GM18907 (cell line): Measurements from ENCODE around the gene SSH2.
"Not testable (repeated sequence)": the region's sequence is repeated elsewhere in the genome, so short reads cannot be mapped to it uniquely, and the experiment has no call there.

Experiments used
- ATAC-seq: cut with Tn5 transposase; IDR thresholded peaks from one replicate; pipeline ENCODE4 v1.9.1; 2021; ENCODE audit warnings: mild to moderate bottlenecking, moderate library complexity; ENCODE audit not compliant: unreplicated experiment

SSH2 gene

GRCh38 chr17:29682054-29682453 lies 248.0 kb downstream of the SSH2 start:
- no peak for ATAC-seq

DNA sequence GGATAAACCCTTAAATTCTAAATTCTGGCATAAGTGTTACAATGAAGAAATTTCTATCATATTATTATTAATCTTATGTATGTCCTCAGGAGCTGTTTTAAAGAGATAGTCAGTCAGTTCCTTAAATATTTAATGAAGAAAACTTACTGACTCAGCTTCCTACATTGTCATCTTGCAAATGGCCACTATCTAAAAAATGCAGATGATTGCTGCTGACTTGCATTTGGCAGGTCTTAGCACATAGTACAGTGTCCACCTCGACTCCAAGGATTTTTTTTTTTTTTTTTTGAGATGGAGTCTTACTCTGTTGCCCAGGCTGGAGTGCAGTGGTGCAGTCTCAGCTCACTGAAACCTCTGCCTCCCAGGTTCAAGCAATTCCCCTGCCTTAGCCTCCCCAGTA lies 252.2 kb downstream of the SSH2 start:
- ATAC-seq: no peak

GRCh38 chr17:29677221-29677791 lies 252.7 kb downstream of the SSH2 start:
- no peak for ATAC-seq

- not testable (repeated sequence) for ATAC-seq
These were observed 254.1 kb downstream of the SSH2 start for GRCh38 chr17:29675961-29676360.

GRCh38 chr17:29674281-29674680 lies 255.7 kb downstream of the SSH2 start:
- no peak for ATAC-seq

DNA sequence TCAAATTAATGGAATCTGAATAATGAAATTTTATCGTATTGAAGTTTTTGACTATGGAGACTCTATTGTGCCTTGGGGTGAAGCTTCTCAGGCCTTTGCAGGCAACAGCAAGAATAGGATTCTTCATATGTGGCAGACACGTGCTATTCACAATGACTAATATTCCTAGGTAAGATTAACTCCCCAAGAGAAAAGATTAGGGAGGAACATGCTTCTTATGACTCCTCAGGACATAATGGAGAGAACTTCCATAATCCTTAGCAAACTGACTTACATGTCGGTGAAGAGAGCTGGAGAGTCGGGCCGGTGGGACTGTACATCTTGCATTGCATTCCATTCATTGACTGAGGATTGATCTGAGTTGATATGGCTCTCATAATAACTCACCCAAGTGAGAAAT lies 258.4 kb downstream of the SSH2 start:
- no peak for ATAC-seq

DNA sequence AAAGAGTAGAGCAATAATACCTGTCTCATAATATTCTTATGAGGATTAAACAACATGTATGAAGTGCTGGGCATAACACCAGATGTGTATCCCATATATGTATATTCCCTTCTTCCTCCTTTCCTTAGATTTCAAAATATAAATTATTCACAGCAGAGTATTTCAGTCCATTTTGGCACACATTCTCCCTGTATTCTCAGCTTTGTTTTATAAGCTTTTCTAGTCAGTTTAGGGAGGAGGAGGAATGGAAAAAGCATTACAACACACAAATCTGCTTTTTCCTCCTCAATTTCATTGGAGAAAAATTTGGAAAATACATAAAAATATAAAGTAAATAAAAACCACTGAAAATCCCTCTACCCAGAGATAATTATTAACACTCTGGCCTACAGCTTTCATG lies 260.8 kb downstream of the SSH2 start:
- ATAC-seq: no peak

GRCh38 chr17:29667969-29668368 lies 262.1 kb downstream of the SSH2 start:
- ATAC-seq: no peak

GRCh38 chr17:29665481-29665810 lies 264.6 kb downstream of the SSH2 start:
- ATAC-seq: no peak

GRCh38 chr17:29664743-29665480 lies 265.1 kb downstream of the SSH2 start:
- no peak for ATAC-seq

DNA sequence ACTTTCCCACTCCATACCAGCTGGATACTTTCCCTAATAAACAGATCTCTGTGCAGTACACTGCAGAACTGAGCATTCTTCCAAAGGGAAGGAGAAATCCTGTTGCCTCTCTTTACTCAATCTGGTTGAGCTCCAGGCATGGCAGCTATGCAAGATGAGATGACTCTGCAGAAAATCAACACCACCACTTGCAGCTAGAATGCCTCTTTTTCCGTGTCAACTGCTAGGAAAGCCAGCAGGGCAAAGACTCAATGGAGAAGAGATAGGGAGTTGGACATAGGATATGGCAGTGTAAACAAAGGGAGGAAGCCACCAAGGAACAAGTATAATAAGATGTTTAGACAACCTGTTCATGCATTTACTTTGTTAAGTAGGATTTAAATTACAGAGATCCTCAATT lies 266.9 kb downstream of the SSH2 start:
- no peak for ATAC-seq

DNA sequence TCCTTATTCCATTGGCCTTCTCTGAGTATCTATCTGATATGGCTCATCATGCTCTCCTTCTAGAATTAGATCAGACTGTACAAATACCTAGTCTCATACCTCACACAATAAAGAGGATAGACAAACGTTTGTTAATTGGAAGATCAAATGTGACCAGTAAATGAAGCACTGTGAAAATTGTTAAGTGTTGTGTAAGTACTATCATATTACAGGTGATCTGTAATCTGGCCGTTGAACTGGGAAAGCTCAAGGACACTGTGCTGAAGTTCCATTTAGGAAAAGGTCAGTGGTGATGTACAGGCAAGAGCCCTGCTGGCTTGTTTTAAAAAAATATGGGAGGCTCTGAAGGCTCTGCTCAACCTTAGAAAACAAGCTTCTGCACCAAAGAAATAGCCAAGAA lies 268.8 kb downstream of the SSH2 start:
- ATAC-seq: no peak

DNA sequence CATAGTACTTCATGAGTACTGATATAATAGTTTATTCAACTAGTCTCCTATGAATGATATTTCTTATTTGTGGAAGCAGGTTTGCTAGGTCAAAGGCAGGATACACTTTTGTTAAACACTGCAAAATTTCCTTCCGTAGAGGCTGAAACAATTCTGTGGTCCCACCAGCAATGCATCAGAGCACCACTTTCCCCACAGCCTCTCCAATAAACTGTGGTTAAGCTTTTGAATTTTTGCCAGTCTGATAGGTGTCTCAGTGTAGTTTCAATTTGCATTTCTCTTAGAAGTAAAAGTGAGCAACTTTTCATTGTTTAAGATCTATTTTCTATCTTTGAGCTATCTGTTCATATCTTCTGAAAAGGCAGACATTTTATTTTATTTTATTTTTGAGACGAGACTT lies 270.9 kb downstream of the SSH2 start:
- ATAC-seq: no peak

DNA sequence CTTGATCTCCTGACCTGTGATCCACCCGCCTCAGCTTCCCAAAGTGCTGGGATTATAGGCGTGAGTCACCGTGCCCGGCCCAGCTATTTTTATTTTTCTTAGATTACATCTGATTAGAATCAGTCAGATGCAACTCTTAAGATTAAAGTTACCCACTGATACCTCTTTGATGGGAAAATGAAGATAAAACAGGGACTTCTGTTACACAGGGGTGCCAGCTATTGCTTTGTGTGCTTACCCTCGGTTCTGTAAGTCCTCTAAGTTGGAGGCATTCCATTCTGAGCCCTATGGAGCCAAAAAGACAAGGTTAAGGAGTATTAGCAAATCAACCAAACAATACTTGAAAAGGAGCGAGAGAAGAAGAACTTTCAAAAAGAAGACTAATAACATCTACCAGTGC lies 274.7 kb downstream of the SSH2 start:
- no peak for ATAC-seq

- ATAC-seq: no peak
These were observed 275.9 kb downstream of the SSH2 start for GRCh38 chr17:29653995-29654714.

- no peak for ATAC-seq
These were observed 277.1 kb downstream of the SSH2 start for GRCh38 chr17:29652976-29653375.

GRCh38 chr17:29651913-29652312 lies 278.1 kb downstream of the SSH2 start:
- ATAC-seq: not testable (repeated sequence)

- no peak for ATAC-seq
These were observed 279.6 kb downstream of the SSH2 start for GRCh38 chr17:29650396-29650795.

DNA sequence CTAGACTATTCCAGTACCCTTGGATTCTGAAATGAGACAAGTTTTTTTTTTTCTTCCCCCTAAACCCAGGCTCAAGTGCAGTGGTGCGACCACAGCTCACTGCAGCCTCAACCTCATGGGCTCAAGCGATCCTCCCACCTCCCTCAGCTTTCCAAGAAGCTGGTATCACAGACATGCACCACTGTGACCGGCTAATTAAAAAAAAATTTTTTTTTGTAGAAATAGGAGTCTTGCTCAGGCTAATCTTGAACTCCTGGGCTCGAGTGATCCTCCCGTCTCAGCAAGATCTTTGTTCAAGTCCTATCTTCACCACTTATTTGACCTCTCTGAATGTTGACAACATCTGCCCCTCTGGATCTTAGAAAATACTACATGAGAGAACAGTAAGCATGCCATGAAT lies 280.7 kb downstream of the SSH2 start:
- ATAC-seq: no peak

- no peak for ATAC-seq
These were observed 282.0 kb downstream of the SSH2 start for GRCh38 chr17:29648005-29648404.

GRCh38 chr17:29645515-29646051 lies 284.4 kb downstream of the SSH2 start:
- ATAC-seq: no peak

GRCh38 chr17:29643817-29644160 lies 286.2 kb downstream of the SSH2 start:
- ATAC-seq: no peak
